Measurements from ENCODE around the gene CCDC30. TPM values are rescaled to one million over a fixed set of nuclear protein-coding genes. Genes with fewer than 3 reads are reported as not detected.

The CCDC30 gene
- total RNA-seq, 1 donor from 2014 or later = 2.0 TPM

DNA sequence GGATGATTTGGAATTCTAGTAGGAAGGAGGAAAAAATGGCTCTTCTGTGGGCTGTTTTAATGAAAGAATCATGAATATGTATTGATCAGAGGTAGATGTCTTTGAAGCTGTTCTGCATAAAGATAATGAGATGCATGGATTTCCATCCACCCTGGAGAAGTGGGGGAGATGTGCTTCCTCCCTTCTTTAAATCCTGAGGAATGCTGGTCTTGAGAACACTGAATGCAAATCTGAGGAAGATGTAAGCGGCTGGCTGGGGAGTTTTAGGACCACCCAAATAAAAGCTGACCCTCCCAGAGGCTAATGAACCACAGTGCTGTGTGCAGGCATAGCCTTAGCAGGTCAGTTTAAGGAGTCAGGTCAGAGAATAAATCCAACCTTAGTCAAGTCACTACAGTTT, 44.6 kb upstream of the CCDC30 start:
- Histone ChIP-seq H3K27me3 (no peaks in the 10 kb centered on the region), H3K4me2 (peak overlapping the region; percentile 38), H3K27ac (no peak overlapping the region), H3K4me3 (no peak overlapping the region), H3K4me1 (peaks cover 18% of the 10 kb centered on the region), H3K79me2 (ENCODE audit: low read depth) (no peaks in the 10 kb centered on the region), H3F3A (ENCODE audit: low read depth) (peaks cover 11% of the 10 kb centered on the region), H2AFZ (replicated peaks) (no peak overlapping the region), H3K36me3 (no peaks in the 10 kb centered on the region), H3K9ac (no peak overlapping the region), H3K9me3 (ENCODE audit: low read depth) (no peaks in the 10 kb centered on the region), H4K20me1 (ENCODE audit: low read depth) (no peaks in the 10 kb centered on the region)
- Mint-ChIP-seq H3K9me3 (no peaks in the 10 kb centered on the region), H3K27ac (no peak overlapping the region), H3K27me3 (ENCODE audit: insufficient read depth, low read depth) (peaks cover 2% of the 10 kb centered on the region), H3K4me1 (peaks cover 29% of the 10 kb centered on the region), H3K36me3 (no peaks in the 10 kb centered on the region), H3K4me3 (no peak overlapping the region)
- DNase-seq (ENCODE audit: low spot score) = peak; percentile 53
- TF ChIP-seq, protein P1, sequence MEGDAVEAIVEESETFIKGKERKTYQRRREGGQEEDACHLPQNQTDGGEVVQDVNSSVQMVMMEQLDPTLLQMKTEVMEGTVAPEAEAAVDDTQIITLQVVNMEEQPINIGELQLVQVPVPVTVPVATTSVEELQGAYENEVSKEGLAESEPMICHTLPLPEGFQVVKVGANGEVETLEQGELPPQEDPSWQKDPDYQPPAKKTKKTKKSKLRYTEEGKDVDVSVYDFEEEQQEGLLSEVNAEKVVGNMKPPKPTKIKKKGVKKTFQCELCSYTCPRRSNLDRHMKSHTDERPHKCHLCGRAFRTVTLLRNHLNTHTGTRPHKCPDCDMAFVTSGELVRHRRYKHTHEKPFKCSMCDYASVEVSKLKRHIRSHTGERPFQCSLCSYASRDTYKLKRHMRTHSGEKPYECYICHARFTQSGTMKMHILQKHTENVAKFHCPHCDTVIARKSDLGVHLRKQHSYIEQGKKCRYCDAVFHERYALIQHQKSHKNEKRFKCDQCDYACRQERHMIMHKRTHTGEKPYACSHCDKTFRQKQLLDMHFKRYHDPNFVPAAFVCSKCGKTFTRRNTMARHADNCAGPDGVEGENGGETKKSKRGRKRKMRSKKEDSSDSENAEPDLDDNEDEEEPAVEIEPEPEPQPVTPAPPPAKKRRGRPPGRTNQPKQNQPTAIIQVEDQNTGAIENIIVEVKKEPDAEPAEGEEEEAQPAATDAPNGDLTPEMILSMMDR (IDR thresholded peaks at IDR 0.05) = no peak
- TF ChIP-seq EZH2 (IDR thresholded peaks at IDR 0.05) = no peak
- TF ChIP-seq EZH2phosphoT487 (IDR thresholded peaks at IDR 0.05) = no peak

DNA sequence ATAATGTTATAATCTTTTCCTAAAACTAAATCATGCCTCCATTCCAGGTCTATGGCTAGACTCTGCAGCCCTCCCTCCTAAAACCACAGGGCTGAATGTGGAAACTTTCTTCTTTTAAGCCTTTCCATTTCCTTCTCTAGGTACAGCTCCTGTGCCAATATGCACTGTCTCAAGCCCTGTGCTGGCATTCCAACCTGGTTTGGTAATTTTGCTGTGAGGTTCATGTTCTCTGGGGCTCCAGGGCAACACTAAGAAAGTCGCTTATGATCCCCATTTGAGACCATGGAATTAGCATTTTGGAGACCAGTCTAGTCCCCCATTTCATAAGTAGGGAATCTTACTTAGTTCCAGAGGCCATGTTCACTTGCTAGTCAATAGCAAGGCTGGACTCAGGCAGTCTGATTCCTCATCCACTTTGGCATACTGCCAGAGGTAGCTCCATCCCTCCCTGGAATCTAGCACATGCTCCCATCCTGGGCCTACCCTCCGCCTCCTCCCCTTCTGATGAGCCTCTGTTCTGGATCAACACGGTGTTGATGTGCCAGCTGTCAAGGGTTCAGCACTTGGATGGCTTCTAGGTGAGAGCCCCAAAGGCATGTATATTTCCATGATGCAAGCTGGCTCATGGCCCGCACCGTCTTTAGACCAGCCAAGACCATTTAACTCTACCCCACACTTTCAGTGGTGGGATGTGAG, 43.8 kb upstream of the CCDC30 start:
- Histone ChIP-seq H3K27me3 (no peaks in the 10 kb centered on the region), H3K36me3 (no peaks in the 10 kb centered on the region), H3K4me3 (no peak overlapping the region), H3F3A (ENCODE audit: low read depth) (peaks cover 11% of the 10 kb centered on the region), H3K4me1 (peaks cover 18% of the 10 kb centered on the region), H4K20me1 (ENCODE audit: low read depth) (no peaks in the 10 kb centered on the region), H3K4me2 (peak overlapping the region; percentile 38), H3K9me3 (ENCODE audit: low read depth) (no peaks in the 10 kb centered on the region), H3K9ac (no peak overlapping the region), H3K27ac (no peak overlapping the region), H2AFZ (replicated peaks) (no peak overlapping the region), H3K79me2 (ENCODE audit: low read depth) (no peaks in the 10 kb centered on the region)
- Mint-ChIP-seq H3K4me3 (no peak overlapping the region), H3K27ac (no peak overlapping the region), H3K4me1 (peaks cover 32% of the 10 kb centered on the region), H3K27me3 (ENCODE audit: insufficient read depth, low read depth) (peaks cover 2% of the 10 kb centered on the region), H3K36me3 (no peaks in the 10 kb centered on the region), H3K9me3 (no peaks in the 10 kb centered on the region)
- TF ChIP-seq EZH2phosphoT487 (IDR thresholded peaks at IDR 0.05) = no peak
- TF ChIP-seq, protein P1 (IDR thresholded peaks at IDR 0.05) = no peak
- TF ChIP-seq EZH2 (IDR thresholded peaks at IDR 0.05) = no peak
- DNase-seq (ENCODE audit: low spot score) = no peak

DNA sequence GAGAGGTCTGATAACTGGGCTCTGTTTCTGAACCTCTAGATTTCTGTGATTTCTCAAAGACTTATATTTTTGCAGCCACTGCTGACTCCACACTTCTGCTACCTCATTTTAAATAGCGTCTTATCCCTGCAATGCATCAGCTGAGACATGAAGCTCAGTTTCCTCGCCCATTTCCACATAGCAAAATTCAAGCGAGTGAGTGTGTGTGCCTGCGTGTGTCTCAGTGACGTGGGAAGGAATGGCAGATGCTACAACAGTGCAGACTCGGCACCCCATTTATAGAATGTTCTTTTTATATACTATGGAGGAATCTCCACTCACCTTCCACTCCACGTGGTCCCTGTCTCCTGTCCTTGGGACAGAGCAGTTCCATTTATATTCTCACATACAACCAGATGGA, 43.0 kb upstream of the CCDC30 start:
- no peaks in the 10 kb centered on the region for H3K27me3 ChIP-seq
- no peaks in the 10 kb centered on the region for H3K79me2 ChIP-seq (ENCODE audit: low read depth)
- Mint-ChIP-seq H3K4me1 (peaks cover 32% of the 10 kb centered on the region), H3K27ac (no peak overlapping the region), H3K4me3 (no peak overlapping the region), H3K27me3 (ENCODE audit: insufficient read depth, low read depth) (peaks cover 2% of the 10 kb centered on the region), H3K36me3 (no peaks in the 10 kb centered on the region), H3K9me3 (no peaks in the 10 kb centered on the region)
- H3K4me1 ChIP-seq = peaks cover 18% of the 10 kb centered on the region
- H3K27ac ChIP-seq = no peak overlapping the region
- H3K9ac ChIP-seq = no peak overlapping the region
- TF ChIP-seq EZH2phosphoT487 (IDR thresholded peaks at IDR 0.05) (no peak), EZH2 (IDR thresholded peaks at IDR 0.05) (no peak)
- TF ChIP-seq, protein P1 (IDR thresholded peaks at IDR 0.05) = no peak
- H2AFZ ChIP-seq (replicated peaks) = no peak overlapping the region
- peaks cover 11% of the 10 kb centered on the region for H3F3A ChIP-seq (ENCODE audit: low read depth)
- no peaks in the 10 kb centered on the region for H4K20me1 ChIP-seq (ENCODE audit: low read depth)
- H3K4me3 ChIP-seq = no peak overlapping the region
- no peaks in the 10 kb centered on the region for H3K9me3 ChIP-seq (ENCODE audit: low read depth)
- no peak for DNase-seq (ENCODE audit: low spot score)
- no peaks in the 10 kb centered on the region for H3K36me3 ChIP-seq
- H3K4me2 ChIP-seq = no peak overlapping the region

Measured in neural progenitor cell (in vitro differentiated cells).